WI38 (cell line): Measurements from ENCODE around the gene ZNF232.
"Not testable (repeated sequence)": the region's sequence is repeated elsewhere in the genome, so short reads cannot be mapped to it uniquely, and the experiment has no call there.

ENCODE experiments used
- H3K4me3 ChIP-seq: 2 replicates; pipeline ENCODE4 v1.5.1; 2011; ENCODE audit warnings: low read depth, mild to moderate bottlenecking, control low read depth, low read length
- CTCF ChIP-seq: IDR thresholded peaks from 2 replicates; pipeline ENCODE4 v1.5.1; 2012; ENCODE audit warnings: low read depth, mild to moderate bottlenecking, control low read depth, low read length

Gene ZNF232

GRCh38 chr17:5135726-5136579, 24.3 kb upstream of the ZNF232 start:
- no peak for TF ChIP-seq CTCF
- H3K4me3 ChIP-seq = no peak overlapping the region

- H3K4me3 ChIP-seq = not testable (repeated sequence)
Observed at GRCh38 chr17:5135131-5135712, 23.5 kb upstream of the ZNF232 start.

- not testable (repeated sequence) for H3K4me3 ChIP-seq
Observed at GRCh38 chr17:5134571-5134970, 22.9 kb upstream of the ZNF232 start.

- not testable (repeated sequence) for H3K4me3 ChIP-seq
Observed at GRCh38 chr17:5133961-5134360, 22.3 kb upstream of the ZNF232 start.

GRCh38 chr17:5133311-5133710, 21.6 kb upstream of the ZNF232 start:
- no peak for TF ChIP-seq CTCF
- H3K4me3 ChIP-seq = no peak overlapping the region

- not testable (repeated sequence) for H3K4me3 ChIP-seq
Observed at GRCh38 chr17:5132503-5133225, 21.0 kb upstream of the ZNF232 start.

- H3K4me3 ChIP-seq = not testable (repeated sequence)
Observed at GRCh38 chr17:5131799-5132502, 20.3 kb upstream of the ZNF232 start.

GRCh38 chr17:5131146-5131715, 19.6 kb upstream of the ZNF232 start:
- no peak for TF ChIP-seq CTCF
- no peak overlapping the region for H3K4me3 ChIP-seq

- not testable (repeated sequence) for H3K4me3 ChIP-seq
Observed at GRCh38 chr17:5130687-5131086, 19.0 kb upstream of the ZNF232 start.

GRCh38 chr17:5130261-5130660, 18.6 kb upstream of the ZNF232 start:
- not testable (repeated sequence) for H3K4me3 ChIP-seq

GRCh38 chr17:5129770-5130169, 18.1 kb upstream of the ZNF232 start:
- not testable (repeated sequence) for H3K4me3 ChIP-seq
